HepG2 (cell line): ENCODE data around the gene TEAD1. TPM values are rescaled to one million over a fixed set of nuclear protein-coding genes. Genes with fewer than 3 reads are reported as not detected.

Source experiments
- ATAC-seq: fragments of 200-7000 bp; cut with Tn5 transposase; 3 replicates; pipeline ENCODE4 v1.9.1; 2020; ENCODE audit warnings: mild to moderate bottlenecking, moderate library complexity
- BruUV-seq: library from RNA; stranded (reverse); fragments of 400-500 nt; replicated peaks from 2 replicates; lab custom pipeline; 2021; lab: Mats Ljungman, UMichigan
- CTCF ChIA-PET: fragments of 300-600 bp; formaldehyde crosslinking; extraction: SDS; loops from one replicate; lab custom pipeline; 2021; ENCODE audit warnings: low total read pairs, inconsistent platforms, low intra/inter-chr PET ratio; lab: Yijun Ruan, JAX
- POLR2A ChIA-PET: fragments of 350-600 bp; sonication (Branson Sonifier 250); formaldehyde crosslinking; loops from one replicate; lab custom pipeline; 2020; ENCODE audit warnings: antibody characterized with exemption, inconsistent platforms; lab: Yijun Ruan, JAX
- DNase-seq: peaks from one replicate; pipeline ENCODE4 v3.0.0-alpha.2; 2015; ENCODE audit warnings: low spot score
- FAIRE-seq: peaks from 3 replicates; lab custom pipeline; 2011; peaks lifted over from hg19 to GRCh38; lab: Jason Lieb, UNC
- H2AFZ ChIP-seq: one replicate; pipeline ENCODE4 v1.6.1; 2011; ENCODE audit warnings: low read length, inconsistent platforms
- H3K27ac ChIP-seq: fragments of 300-600 bp; 3 replicates; pipeline ENCODE4 v1.8.0; 2011; ENCODE audit warnings: mixed run types, mild to moderate bottlenecking, mixed read lengths, low read length, inconsistent platforms; ENCODE audit not compliant: insufficient read depth; ENCODE audit errors: extremely low read length
- H3K27me3 ChIP-seq, 2 experiments: fragments of 200-600 bp in 1 of 2; 2 replicates in 1 of 2; 3 replicates in 1 of 2; pipeline versions ENCODE4 v1.6.0 to v1.8.0; 2011; ENCODE audit warnings: low read length in 2 of 2, mild to moderate bottlenecking in 2 of 2, moderate library complexity in 2 of 2, inconsistent platforms in 1 of 2; ENCODE audit not compliant: insufficient read depth in 2 of 2, control insufficient read depth in 1 of 2
- H3K36me3 ChIP-seq, 2 experiments: fragments of 200-600 bp in 1 of 2; replicated peaks in 1 of 2; 2 replicates in 1 of 2; 3 replicates in 1 of 2; pipeline versions ENCODE4 v1.5.1 to v1.8.0; 2011; ENCODE audit warnings: low read length in 2 of 2, inconsistent platforms in 1 of 2; ENCODE audit not compliant: insufficient read depth in 2 of 2, control insufficient read depth in 1 of 2
- H3K4me1 ChIP-seq: 2 replicates; pipeline ENCODE4 v1.5.1; 2012; ENCODE audit warnings: low read length, inconsistent platforms; ENCODE audit not compliant: insufficient read depth
- H3K4me2 ChIP-seq: 2 replicates; pipeline ENCODE4 v1.6.0; 2011; ENCODE audit warnings: low read depth, low read length, inconsistent platforms
- H3K4me3 ChIP-seq, 3 experiments: fragments of 200-600 bp in 1 of 3; sonication (generic), shearing (Covaris generic) in 1 of 3; replicated peaks in 1 of 3; 2 replicates each; pipeline ENCODE4 v1.5.1; 2011 to 2016; ENCODE audit warnings: low read length in 3 of 3, inconsistent platforms in 2 of 3, low read depth in 2 of 3, mild to moderate bottlenecking in 2 of 3, control low read depth in 1 of 3, mixed read lengths in 1 of 3; ENCODE audit not compliant: insufficient read depth in 1 of 3
- H3K79me2 ChIP-seq: one replicate; pipeline ENCODE4 v1.6.1; 2011; ENCODE audit warnings: low read length, inconsistent platforms; ENCODE audit not compliant: insufficient read depth
- H3K9ac ChIP-seq: 2 replicates; pipeline ENCODE4 v1.6.0; 2011; ENCODE audit warnings: mild to moderate bottlenecking, low read depth, low read length, inconsistent platforms; ENCODE audit not compliant: insufficient read depth
- H3K9me3 ChIP-seq: 2 replicates; pipeline ENCODE4 v1.5.1; 2012; ENCODE audit warnings: mild to moderate bottlenecking, low read length
- H4K20me1 ChIP-seq: 2 replicates; pipeline ENCODE4 v1.6.0; 2011; ENCODE audit warnings: inconsistent platforms, mild to moderate bottlenecking, low read length, moderate library complexity; ENCODE audit not compliant: insufficient read depth
- GMEB2 ChIP-seq: IDR thresholded peaks from 2 replicates; pipeline ENCODE4 v1.6.1; 2016; ENCODE audit warnings: missing biosample characterization, missing genetic modification reagents, low read depth
- PLRG1 ChIP-seq: fragments of 450-650 bp; conservative IDR thresholded peaks from 2 replicates; pipeline ENCODE4 v1.6.1; 2016
- REST ChIP-seq, 2 experiments: IDR thresholded peaks; 2 replicates each; pipeline ENCODE4 v1.6.1; 2011 to 2012; ENCODE audit warnings: low read length in 2 of 2, borderline replicate concordance in 1 of 2, low read depth in 1 of 2, mild to moderate bottlenecking in 1 of 2, moderate library complexity in 1 of 2
- TBX2 ChIP-seq: sonication (generic); formaldehyde crosslinking; IDR thresholded peaks from 2 replicates; pipeline ENCODE4 v1.5.0; 2020; ENCODE audit warnings: missing genetic modification reagents, mild to moderate bottlenecking, borderline replicate concordance
- ZBTB21 ChIP-seq: sonication (generic); formaldehyde crosslinking; IDR thresholded peaks from 2 replicates; pipeline ENCODE4 v1.4.0; 2020; ENCODE audit warnings: missing genetic modification reagents
- ZBTB25 ChIP-seq: IDR thresholded peaks from 2 replicates; pipeline ENCODE4 v1.6.1; 2018; ENCODE audit warnings: missing genetic modification reagents
- ZNF441 ChIP-seq: sonication (generic); formaldehyde crosslinking; IDR thresholded peaks from 2 replicates; pipeline ENCODE4 v1.7.0; 2021; ENCODE audit warnings: missing genetic modification reagents, borderline replicate concordance
- WGBS: methylation state at CpG from one replicate; pipeline ENCODE4 v1.1.6; 2017; ENCODE audit warnings: low lambda C conversion rate; 5-methylcytosine and 5-hydroxymethylcytosine counted together
- in situ Hi-C: cut with HindIII; loops from 2 replicates; pipeline ENCODE4 v1.10.0; 2017; ENCODE audit warnings: low pct_unique_long_range_greater_than_20kb; ENCODE audit not compliant: extremely low pct_ligation_motif_present
- intact Hi-C: fragments of 100-400 bp; cut with micrococcal nuclease; formaldehyde crosslinking; loops from one replicate; pipeline ENCODE4 v1.10.0; 2022; ENCODE audit not compliant: unreplicated experiment
- polyA plus RNA-seq, 8 experiments: library from polyadenylated mRNA; depleted of rRNA in 3 of 8; stranded (reverse) in 7 of 8; unstranded in 1 of 8; fragments of >200 nt; fragmentation: Illumina TruSeq in 4 of 8; extraction: Trizol in 4 of 8; gene quantifications; 2 replicates each; pipeline versions ENCODE4 v1.2.1 to v1.2.3, GENCODE V29; 2011 to 2016; ENCODE audit warnings: low read depth in 4 of 8, missing spikeins in 1 of 8, mixed read lengths in 1 of 8; ENCODE audit not compliant: insufficient read depth in 1 of 8
- total RNA-seq, 5 experiments: library from RNA; depleted of rRNA; stranded (reverse); fragments of >200 nt; fragmentation: Illumina TruSeq; extraction: Trizol; gene quantifications; 2 replicates each; pipeline ENCODE4 v1.2.3, GENCODE V29; 2016; ENCODE audit warnings: low read depth in 1 of 5
- TF ChIP-seq, protein P1 (sequence below): IDR thresholded peaks from 2 replicates; pipeline ENCODE4 v1.4.0; 2020; ENCODE audit warnings: mild to moderate bottlenecking, missing genetic modification reagents
- TF ChIP-seq, protein P2 (sequence below): sonication (generic); formaldehyde crosslinking; IDR thresholded peaks from 2 replicates; pipeline ENCODE4 v1.4.0; 2020; ENCODE audit warnings: missing genetic modification reagents, borderline replicate concordance
- TF ChIP-seq, protein P3 (sequence below): sonication (generic); formaldehyde crosslinking; IDR thresholded peaks from 2 replicates; pipeline ENCODE4 v1.4.0; 2020; ENCODE audit warnings: missing genetic modification reagents

TEAD1 gene
- total and polyA plus RNA-seq, 2 of the 13 experiments (the other 11 are each of a cell fraction or from before 2014, with no cell fraction given) = 20.1 to 30.5 TPM

DNA sequence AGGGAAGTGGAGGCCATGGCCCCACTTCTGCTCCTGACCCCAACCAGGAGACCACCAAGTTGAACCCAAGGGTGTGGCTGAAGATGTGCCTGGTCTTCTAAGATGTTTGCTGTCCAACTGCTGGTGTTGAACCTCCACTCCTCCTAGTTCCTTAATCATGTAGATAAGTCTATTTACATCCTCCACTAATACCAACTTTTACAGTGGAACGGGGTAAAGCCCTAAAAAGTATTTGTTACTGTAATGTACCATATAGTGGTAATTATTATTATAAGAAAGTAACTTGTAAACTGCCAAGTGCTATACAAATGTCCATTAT is 315.9 kb downstream of the TEAD1 start:
- no TSS peak for BruUV-seq
- Histone ChIP-seq H3K36me3 (no peaks in the 10 kb centered on the region), H2AFZ (no peak overlapping the region), H3K27me3 (no peaks in the 10 kb centered on the region), H3K27ac (no peak overlapping the region), H3K4me1 (no peaks in the 10 kb centered on the region), H3K9me3 (no peaks in the 10 kb centered on the region), H4K20me1 (no peaks in the 10 kb centered on the region), H3K4me2 (no peak overlapping the region), H3K79me2 (no peaks in the 10 kb centered on the region), H3K4me3 (no peak overlapping the region), H3K9ac (no peak overlapping the region)
- CTCF ChIA-PET = no interaction called here
- intact Hi-C loops = no loop called here
- 89% methylated on average over 1 of the region's 1 CpG for WGBS
- FAIRE-seq (no peak), DNase-seq (no peak), ATAC-seq (no peak)
- POLR2A ChIA-PET = no interaction called here
- in situ Hi-C loops = no loop called here
- no peak for TF ChIP-seq ZNF441 (CRISPR knock-in tag)
- no peak for TF ChIP-seq GMEB2 (CRISPR knock-in tag)
- no peak for TF ChIP-seq ZBTB25 (CRISPR knock-in tag)
- TF ChIP-seq, protein P1, sequence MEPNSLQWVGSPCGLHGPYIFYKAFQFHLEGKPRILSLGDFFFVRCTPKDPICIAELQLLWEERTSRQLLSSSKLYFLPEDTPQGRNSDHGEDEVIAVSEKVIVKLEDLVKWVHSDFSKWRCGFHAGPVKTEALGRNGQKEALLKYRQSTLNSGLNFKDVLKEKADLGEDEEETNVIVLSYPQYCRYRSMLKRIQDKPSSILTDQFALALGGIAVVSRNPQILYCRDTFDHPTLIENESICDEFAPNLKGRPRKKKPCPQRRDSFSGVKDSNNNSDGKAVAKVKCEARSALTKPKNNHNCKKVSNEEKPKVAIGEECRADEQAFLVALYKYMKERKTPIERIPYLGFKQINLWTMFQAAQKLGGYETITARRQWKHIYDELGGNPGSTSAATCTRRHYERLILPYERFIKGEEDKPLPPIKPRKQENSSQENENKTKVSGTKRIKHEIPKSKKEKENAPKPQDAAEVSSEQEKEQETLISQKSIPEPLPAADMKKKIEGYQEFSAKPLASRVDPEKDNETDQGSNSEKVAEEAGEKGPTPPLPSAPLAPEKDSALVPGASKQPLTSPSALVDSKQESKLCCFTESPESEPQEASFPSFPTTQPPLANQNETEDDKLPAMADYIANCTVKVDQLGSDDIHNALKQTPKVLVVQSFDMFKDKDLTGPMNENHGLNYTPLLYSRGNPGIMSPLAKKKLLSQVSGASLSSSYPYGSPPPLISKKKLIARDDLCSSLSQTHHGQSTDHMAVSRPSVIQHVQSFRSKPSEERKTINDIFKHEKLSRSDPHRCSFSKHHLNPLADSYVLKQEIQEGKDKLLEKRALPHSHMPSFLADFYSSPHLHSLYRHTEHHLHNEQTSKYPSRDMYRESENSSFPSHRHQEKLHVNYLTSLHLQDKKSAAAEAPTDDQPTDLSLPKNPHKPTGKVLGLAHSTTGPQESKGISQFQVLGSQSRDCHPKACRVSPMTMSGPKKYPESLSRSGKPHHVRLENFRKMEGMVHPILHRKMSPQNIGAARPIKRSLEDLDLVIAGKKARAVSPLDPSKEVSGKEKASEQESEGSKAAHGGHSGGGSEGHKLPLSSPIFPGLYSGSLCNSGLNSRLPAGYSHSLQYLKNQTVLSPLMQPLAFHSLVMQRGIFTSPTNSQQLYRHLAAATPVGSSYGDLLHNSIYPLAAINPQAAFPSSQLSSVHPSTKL (CRISPR knock-in tag) = no peak
- no peak for TF ChIP-seq ZBTB21 (CRISPR knock-in tag)
- no peak for TF ChIP-seq TBX2 (CRISPR knock-in tag)
- TF ChIP-seq PLRG1 = no peak
- TF ChIP-seq, protein P2, sequence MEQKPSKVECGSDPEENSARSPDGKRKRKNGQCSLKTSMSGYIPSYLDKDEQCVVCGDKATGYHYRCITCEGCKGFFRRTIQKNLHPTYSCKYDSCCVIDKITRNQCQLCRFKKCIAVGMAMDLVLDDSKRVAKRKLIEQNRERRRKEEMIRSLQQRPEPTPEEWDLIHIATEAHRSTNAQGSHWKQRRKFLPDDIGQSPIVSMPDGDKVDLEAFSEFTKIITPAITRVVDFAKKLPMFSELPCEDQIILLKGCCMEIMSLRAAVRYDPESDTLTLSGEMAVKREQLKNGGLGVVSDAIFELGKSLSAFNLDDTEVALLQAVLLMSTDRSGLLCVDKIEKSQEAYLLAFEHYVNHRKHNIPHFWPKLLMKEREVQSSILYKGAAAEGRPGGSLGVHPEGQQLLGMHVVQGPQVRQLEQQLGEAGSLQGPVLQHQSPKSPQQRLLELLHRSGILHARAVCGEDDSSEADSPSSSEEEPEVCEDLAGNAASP (CRISPR knock-in tag) = no peak
- TF ChIP-seq REST (IDR thresholded peaks at IDR 0.05; ENCODE audit: borderline replicate concordance in 1 of 2, low read depth in 1 of 2, low read length in 2 of 2) = no peak
- TF ChIP-seq, protein P3, sequence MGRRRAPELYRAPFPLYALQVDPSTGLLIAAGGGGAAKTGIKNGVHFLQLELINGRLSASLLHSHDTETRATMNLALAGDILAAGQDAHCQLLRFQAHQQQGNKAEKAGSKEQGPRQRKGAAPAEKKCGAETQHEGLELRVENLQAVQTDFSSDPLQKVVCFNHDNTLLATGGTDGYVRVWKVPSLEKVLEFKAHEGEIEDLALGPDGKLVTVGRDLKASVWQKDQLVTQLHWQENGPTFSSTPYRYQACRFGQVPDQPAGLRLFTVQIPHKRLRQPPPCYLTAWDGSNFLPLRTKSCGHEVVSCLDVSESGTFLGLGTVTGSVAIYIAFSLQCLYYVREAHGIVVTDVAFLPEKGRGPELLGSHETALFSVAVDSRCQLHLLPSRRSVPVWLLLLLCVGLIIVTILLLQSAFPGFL (CRISPR knock-in tag) = no peak
